ENCODE results near the gene ATXN1.
"Not testable (repeated sequence)": the region's sequence is repeated elsewhere in the genome, so short reads cannot be mapped to it uniquely, and the experiment has no call there.

The ATXN1 gene

DNA sequence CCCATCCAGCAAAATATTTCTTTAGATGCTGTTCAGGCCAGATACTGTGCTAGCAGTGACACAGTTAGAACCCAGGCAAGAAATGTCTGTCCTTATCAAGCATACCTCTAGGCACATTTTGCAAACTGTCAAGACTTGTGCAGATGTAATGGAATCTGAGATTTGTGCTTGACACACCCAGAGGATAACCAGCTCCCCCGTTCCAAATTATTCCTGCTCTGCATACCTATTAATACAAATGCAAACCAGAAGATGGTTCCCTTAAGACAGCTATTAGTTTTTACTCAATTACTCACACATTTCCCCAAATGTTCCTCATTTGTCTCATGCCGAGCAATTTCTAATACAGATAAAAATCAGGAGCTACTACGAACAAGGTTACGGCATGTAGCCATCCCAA is 40.4 kb downstream of the ATXN1 start:
- no peak for DNase-seq (ENCODE audit: low read depth)

DNA sequence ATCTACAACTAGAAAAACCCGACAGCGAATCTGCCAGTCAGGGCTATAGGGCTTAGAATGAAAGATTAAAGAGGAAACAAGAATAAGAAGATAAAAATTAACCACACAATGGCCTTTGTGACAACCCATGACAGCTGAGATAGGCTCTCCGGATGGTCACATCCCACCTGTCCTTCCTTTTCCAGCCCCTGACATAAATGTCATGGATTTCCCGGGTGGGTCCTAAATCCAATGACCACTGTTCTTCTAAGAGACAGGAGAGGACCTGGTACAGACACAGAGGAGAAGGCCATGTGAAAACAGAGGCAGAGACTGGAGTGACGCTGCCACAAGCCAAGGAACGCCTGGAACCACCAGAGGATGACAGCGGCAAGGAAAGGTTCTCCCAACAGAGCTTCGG is 41.8 kb downstream of the ATXN1 start:
- DNase-seq (ENCODE audit: low read depth), result no peak

DNA sequence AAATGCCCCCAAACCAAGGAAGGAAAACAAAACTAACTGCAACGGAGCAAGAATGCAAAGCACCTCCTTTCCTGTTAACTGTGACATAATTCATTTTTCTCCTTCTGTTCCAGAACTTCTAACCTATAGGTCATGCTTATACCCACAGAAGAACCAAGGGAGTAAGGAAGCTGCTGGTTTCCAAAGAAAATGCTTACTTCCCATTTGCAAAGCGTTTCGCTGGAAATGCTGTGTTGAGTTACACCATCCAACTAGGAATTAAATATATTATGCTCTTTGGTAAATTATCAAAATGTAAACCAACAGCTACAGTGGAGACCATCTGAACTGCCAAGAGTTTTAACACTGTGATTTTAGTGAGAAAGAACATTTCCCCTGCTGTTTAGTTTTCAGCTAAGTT is 42.9 kb downstream of the ATXN1 start:
- DNase-seq (ENCODE audit: low read depth), result no peak

DNA sequence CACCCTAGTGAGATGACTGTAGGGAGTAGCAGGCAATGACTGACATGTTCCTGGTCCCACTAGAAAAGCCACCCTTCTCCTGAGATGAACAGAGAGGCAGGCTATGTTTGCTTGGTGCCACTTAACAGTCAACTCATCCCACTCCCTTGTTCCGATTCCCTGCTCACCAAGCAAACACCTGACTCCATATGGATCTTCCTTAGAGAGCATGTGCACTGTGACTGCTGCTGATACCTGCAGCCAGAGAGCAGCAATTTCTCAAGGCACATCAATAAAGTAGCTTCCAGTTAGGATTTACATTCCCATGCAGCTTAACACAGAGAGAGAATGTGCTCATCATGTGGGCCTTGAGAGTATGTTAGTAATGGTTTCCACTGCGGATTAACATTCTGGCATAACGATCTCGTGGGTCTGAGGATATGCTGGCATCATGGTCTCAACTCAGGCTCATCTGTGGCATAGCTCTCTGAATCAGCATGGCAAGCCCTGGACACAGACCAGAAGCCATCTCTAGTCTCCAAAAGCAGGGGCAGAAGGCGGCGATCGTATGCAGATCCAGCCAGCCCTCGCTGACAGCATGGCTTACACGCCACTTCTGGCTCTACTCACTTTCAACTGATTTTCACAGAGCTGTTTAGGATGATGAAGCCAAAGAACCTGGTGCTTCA is 43.9 kb downstream of the ATXN1 start:
- DNase-seq (ENCODE audit: low read depth), result no peak

DNA sequence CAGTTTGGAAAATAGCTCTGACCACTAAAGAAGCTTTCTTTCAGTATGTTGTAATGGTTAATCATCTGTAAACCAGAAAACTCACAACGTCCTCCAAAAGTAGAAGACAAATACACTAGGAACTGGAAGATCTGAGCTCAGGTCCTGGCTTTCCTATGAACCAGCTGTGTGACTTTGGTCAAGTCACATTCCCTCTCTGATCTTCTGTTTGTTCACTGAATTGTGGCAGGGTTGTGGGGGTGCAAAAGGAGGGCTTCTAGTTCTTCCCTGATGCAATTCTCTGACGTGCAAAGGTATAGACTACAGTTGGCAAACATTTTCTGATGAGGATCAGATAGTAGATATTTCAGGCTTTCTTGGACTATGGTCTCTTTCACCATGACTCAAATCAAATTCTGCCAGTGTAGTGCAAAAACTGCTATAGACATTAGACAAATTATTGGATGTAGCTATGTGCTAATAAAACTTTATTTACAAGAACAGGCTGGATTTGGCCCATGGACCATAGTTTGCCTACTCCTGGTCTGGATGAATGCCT is 44.9 kb downstream of the ATXN1 start:
- DNase-seq (ENCODE audit: low read depth), result no peak

DNA sequence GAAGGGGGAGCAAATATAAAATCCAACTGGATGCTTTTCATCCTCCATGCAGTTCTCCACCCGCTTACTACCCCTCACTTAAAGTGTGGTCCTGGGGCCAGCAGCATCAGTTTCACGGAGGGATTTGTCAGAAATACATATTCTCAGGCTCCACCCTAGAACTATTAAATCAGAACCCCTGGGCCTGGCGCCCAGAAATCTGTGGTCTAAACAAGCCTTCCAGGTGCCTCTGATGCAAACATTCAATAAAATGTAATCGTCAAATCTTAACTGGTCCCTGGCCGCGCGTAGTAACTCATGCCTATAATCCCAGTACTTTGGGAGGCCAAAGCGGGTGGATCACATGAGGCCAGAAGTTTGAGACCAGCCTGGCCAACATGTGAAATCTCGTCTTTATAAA is 47.7 kb downstream of the ATXN1 start:
- DNase-seq (ENCODE audit: low read depth), result no peak

DNA sequence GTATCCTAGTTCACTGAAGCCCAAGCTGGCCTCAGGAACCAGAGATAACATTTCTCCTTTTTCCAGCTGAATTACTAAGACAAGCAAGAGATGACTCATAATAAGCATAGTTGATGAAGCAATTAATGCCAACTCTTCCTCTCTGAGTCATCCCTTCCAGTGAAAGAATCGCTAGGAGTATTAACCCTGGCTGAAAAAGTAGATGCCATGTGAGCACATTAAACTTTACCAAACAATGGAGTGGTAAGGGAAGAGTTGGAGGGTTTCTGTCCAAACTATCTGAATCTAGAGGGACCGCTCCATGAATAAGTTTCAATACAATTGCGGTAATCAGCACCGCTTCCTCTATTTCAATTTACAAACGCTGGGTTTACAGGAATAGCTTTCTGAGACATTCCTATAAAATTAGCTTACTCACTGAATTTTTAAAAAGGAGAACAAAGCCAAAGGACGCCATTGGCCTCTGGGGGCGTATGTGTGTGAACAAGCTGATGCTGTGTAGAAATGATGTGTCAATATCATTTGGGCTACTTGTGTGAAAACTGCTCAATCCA is 48.3 kb downstream of the ATXN1 start:
- DNase-seq (ENCODE audit: low read depth), result peak; percentile 96

DNA sequence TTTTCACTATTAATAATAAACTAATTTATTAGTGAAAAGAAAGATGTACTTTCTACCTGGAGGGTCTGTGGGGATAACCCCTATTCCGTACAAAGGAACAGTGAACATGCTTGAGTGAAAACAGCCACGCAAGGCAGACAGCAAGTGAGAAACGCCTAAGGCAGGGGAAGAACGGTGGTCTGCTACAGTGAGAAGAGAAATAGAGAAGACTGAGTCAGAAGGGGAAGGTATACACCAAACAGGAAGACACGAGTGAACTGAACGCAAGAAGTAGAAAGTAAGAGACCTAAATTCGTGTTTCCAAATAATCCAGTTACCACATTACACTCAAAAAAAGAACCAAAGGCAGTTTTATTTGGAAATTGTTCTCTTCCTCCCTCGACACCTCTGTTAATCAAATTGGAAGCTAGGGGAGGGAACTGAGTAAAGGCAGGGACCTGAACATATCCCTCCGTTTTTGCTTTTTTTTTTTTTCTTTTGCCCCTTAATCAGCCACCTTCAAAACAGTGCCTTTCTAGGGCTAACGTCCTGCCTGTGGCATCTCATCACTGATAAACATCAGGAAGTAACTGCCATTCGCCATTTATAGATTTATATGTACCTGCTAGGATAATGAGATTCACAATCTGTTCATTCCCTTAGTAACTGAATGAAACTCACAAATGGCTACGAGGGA is 48.9 kb downstream of the ATXN1 start:
- DNase-seq (ENCODE audit: low read depth), result peak; percentile 51

DNA sequence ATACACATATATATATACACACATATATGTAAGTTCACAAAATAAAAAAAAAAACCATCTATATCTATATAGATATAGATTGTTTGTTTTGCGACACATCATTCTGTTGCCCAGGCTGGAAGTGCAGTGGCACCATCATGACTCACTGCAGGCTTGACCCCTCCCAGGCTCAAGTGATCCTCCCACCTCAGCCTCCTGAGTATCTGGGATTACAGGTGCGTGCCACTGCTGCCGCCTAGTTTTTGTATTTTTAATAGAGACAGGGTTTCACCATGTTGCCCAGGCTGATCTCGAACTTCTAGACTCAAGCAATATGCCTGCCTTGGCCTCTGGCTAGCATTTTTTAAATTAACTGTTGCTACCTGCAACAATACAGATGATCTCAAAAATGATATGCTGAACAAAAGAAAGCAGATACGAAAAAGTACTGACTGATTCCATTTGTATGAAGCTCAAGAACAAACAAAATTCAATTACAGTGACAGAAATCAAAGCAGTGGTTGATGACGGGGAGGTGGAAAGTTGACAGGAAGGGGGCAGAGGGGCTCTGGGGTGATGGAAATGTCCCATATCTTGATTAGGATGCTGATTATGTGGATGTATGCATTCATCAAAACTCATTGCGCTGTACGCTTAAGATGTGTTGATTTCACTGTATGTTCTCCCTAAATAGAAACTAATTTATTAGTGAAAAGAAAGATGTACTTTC is 49.6 kb downstream of the ATXN1 start:
- DNase-seq (ENCODE audit: low read depth), result no peak

DNA sequence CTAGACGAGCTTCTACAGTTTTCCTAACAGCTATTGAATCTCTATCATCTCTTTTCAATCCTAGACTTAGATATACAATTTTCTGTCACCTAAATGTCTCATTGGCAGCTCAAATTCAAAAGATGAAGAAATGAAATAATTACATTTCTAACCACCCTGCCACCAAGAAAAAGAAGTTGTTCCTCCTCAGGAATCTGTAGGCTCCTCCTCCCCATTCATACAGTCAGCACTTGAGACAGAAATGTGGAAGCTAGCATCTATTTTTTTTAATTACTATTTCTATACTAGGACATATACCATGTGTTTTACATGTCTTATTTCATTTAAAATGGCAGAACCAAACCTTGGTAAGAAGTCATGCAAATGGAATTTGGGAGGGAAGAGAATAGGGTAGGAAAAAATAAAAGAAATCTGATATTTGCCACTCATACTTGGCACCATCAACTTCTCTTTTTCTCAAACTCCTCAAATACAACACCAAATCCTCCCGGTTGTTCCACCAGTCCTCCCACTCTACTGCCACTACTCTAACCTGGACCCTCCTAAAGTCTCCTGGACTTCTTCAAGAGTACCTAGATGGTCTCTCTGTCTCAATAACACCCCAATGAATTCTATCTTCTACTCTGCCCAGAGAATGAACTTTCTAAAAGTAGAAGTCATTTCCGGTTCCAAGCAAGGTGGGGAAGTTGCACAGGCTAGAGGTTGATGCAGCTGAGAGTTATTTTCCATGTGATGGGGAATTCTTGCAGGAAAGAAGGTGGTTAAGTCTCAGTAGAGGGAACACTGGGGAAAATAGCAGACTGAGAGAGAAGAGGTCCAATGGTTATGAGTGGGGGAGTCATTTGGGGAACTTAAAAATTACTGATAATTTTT is 54.1 kb downstream of the ATXN1 start:
- DNase-seq (ENCODE audit: low read depth), result no peak

DNA sequence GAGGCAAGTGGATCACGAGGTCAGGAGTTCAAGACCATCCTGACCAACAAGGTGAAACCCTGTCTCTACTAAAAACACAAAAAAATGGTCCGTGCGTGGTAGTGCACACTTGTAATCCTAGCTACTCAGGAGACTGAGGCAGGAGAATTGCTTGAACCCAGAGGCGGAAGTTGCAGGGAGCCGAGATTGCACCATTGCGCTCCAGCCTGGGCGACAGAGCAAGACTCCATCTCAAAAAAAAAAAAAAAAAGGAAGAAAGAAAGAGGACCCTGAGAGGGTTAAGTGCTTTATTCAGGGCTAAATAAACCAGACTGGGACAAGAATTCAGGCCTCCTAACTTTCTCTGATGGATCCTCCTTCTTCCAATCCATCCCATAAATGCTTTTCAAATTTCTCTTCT is 54.8 kb downstream of the ATXN1 start:
- not testable (repeated sequence) for DNase-seq (ENCODE audit: low read depth)

DNA sequence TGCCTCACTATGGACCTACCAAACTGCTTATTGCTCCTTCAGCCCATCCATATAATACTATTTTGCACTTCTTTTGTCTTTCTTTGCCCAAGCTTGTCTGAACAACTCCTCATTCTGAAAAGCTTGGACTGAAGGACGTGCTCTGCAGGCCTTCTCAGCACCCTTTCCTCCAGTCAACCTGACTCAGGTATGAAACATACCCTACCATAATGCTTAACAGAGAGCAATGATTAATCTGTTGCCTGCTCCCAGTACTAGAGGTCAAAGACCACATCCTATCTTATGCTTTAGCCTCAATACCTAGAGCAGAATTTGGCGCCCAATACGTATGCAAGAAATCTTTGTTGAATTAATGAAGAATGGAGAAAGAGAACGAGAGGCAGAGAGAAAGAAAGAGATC is 55.2 kb downstream of the ATXN1 start:
- no peak for DNase-seq (ENCODE audit: low read depth)

DNA sequence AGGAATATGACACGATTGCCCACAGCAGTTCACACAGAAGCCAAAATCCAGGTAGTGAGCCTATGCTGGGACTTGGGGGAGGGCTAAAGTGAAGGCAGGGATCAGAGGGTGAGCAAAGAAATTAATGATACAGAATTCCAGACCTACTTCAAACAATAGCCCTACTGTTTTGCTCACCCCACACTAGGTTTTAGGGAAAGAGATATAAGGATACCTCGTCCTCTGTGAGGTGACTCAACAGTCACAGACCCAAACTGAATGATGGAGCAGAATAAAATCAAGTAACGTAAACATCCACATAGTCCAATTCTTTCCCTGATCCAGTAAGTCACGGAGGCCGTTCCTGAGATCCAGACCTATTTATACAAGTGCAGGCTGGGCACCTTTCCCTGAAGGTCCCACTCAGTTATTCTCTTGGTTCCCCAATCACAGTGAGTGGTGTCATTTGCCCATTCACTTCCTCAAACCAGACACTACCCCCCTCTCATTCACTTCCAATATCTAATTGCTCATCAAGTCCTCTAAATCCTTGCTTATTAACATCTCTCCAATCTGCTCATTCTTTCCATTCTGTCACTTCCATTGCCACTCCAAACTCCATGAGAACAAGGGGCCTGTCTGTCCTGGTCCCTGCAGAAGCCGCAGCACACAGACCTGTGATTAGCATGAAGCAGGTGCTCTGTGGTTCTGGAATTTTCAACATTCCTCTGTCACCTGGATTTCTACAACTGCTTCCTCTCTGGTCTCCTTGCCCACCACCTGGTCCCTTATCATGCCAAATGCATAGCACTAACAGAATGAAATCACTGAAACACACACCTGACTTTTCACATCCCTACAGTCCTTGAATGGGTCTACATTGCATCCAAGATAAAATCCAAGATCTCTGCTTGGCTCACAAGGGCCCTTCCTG is 55.9 kb downstream of the ATXN1 start:
- DNase-seq (ENCODE audit: low read depth), result no peak

DNA sequence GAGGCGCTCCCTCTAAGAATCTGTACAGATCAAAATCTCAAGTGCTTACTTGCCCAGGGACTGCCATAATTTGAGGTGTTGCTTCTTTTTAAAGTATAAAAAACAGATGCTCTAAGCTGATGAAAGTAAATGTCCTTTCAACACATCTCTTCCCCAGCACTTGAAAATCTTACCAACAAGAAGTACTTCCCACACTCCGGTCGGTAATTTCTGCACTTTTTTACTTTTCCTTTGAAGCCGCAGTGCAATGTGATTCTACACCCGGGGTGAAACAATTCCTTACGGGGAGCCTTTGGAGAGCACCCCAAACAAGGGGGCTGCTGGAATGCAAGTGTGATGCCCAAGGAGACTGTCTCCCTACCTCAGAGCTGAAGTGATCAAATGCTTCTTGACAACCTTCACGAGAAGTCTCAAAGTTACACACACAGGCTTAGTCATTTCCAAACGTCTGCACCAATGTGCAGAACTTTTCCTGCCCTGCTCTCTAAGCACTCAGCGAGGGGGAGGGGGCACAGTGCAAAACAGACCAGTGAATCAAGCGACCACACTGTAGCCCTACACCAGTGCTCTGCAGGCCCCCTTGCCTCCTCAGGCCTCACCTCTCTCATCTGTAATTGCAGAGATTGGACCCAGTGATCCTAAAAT is 56.7 kb downstream of the ATXN1 start:
- peak; percentile 72 for DNase-seq (ENCODE audit: low read depth)

DNA sequence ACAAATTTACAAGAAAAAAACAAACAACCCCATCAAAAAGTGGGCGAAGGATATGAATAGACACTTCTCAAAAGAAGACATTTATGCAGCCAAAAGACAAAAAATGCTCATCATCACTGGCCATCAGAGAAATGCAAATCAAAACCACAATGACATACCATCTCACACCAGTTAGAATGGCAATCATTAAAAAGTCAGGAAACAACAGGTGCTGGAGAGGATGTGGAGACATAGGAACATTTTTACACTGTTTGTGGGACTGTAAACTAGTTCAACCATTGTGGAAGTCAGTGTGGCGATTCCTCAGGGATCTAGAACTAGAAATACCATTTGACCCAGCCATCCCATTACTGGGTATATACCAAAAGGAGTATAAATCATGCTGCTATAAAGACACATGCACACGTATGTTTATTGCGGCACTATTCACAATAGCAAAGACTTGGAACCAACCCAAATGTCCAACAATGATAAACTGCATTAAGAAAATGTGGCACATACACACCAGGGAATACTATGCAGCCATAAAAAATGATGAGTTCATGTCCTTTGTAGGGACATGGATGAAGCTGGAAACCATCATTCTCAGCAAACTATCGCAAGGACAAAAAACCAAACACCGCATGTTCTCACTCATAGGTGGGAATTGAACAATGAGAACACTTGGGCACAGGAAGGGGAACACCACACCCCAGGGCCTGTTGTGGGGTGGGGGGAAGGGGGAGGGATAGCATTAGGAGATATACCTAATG is 58.5 kb downstream of the ATXN1 start:
- DNase-seq (ENCODE audit: low read depth), result not testable (repeated sequence)

DNA sequence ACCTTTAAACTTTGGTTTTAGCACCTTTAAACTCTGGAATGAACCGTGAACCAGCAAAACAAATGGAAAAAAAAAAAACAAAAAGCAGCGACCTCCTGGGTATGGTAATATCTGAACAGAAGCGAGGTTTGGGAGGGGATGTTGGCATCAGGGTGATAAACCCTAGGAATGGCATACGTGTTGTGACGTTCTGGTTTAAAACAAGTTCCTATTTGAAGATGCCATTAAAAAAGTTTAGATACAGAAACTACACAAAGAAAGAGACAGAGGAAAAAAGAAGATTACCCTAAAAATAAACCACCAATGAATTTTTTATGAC is 60.4 kb downstream of the ATXN1 start:
- no peak for DNase-seq (ENCODE audit: low read depth)

DNA sequence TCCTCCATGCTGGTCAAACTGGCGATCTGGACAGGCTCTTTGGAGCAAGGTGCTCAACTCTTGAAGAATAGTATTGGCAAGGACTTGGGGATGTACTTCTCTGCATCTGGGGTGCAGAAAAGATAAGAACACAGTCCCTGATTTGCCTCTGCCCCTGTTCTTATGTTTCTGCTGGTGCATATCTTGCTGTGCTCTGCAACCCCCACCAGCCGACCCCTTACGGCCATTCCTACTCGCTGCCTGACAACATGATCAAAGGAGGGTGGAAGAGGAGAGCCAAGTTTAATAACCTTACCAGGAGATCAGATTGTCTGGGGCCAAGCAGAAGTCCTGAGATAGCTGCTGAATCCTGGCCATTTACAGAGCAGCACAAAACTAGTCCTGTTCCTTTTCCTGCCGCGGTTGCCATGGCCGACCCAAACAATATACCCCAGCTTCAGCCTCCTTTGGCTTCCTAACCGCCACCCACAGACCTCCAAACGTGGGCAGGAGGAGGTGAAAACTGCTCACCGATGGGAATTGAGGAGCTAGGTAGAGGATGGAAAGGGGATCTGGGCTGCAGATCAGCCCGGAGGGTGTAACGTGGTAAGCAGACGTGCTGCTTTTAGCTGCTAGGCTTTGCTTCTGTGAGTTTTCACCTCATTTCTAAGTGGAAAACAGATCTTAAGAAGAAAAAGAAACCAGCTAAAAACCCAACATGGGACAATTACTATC is 60.9 kb downstream of the ATXN1 start:
- no peak for DNase-seq (ENCODE audit: low read depth)

DNA sequence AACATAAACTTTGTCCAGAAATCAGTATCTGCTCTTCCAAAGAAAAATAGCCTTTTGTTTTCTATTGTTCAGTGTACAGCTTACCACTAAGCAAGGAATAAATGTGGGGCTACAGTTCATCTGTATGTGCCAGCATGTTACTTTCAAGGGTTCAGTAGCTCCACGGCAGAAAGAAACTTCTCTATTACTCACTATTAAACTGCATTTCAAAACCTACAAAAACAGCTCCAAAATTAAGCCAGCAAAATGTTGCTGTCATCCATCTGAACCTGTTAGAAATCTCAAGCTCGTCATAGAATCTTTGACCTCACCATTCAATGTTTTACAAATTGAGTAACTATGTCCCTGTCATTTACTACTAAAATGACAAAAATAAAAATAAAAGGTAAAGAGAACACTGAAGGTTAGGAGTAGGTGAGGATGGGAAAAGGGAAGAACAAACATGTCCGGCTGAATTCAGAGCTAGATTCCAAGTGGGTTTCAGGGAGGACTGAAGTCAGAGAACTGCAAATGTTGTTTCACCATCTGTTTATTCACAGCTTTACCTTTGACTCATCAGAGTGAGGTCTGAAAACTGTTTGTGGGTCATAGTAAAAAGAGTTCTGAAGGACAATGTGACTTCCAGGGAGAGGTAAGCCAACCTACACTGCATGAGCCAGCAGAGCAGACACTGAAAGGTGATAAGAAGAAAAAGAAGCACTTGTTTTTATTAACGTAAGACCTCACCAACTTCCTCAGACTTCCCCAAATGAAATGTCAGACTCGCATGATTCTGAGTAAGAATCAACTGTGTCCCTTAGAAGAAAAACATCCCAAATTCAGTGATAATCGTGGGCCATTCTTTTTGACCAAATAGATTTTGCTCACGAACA is 62.0 kb downstream of the ATXN1 start:
- peak; percentile 75 for DNase-seq (ENCODE audit: low read depth)

Data from iris pigment epithelial cell (primary cell).